Measurements from ENCODE around the gene ZNRF4.
"Not testable (repeated sequence)": the region's sequence is repeated elsewhere in the genome, so short reads cannot be mapped to it uniquely, and the experiment has no call there.

Gene ZNRF4

DNA sequence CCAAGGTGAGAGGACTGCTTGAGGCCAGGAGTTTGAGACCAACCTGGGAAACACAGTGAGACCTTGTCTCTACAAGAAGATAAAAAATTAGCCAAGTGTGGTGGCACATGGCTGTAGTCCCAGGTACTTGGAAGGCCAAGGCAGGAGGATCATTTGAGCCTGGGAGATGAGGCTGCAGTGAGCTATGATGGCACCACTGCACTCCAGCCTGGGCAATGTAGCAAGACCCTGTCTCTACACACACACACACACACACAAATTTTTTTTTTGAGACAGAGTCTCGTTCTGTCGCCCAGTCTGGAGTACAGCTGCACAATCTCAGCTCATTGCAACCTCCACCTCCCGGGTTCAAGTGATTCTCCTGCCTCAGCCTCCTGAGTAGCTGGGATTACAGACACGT lies 30.4 kb downstream of the ZNRF4 start:
- no CpG with 5 or more reads among the region's 4 CpGs for WGBS (ENCODE audit: insufficient coverage, insufficient read length)

DNA sequence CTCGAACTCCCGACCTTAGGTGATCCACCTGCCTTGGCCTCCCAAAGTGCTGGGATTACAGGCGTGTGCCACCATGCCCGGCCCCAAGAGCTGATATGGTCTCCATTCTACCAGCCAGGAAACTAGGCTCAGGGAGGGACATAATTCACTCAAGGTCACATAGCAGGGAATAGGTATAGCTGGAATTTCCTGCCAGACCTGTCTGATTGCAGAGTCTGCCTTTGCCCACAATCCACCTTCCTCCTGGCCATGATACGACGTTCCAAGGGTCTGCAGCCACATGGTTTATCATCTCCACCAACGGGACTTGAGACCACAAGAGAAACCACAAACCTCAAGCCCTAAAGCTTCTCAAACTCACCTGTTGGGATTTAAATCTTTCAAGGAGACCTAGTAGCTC lies 32.0 kb downstream of the ZNRF4 start:
- no peak overlapping the region for H3K4me3 ChIP-seq (ENCODE audit: low read length)
- no CpG with 5 or more reads among the region's 7 CpGs for WGBS (ENCODE audit: insufficient coverage, insufficient read length)
- H3K4me1 ChIP-seq (ENCODE audit: control insufficient read depth, insufficient read depth, low read length): no peaks in the 10 kb centered on the region
- no peak for DNase-seq (ENCODE audit: low read depth, low spot score)
- H3K27ac ChIP-seq (ENCODE audit: low read length): no peak overlapping the region
- no peaks in the 10 kb centered on the region for H3K9me3 ChIP-seq (ENCODE audit: control insufficient read depth, insufficient read depth, low read length)
- H3K27me3 ChIP-seq (ENCODE audit: control insufficient read depth, insufficient read depth, low read length): peaks cover 5% of the 10 kb centered on the region; the same call in 1 of the 2 replicates
- no peaks in the 10 kb centered on the region for H3K36me3 ChIP-seq (ENCODE audit: control insufficient read depth, insufficient read depth, low read length)

More for the DNA sequence above, 30.4 kb downstream of the ZNRF4 start:
- not testable (repeated sequence) for H3K4me1 ChIP-seq (ENCODE audit: control insufficient read depth, insufficient read depth, low read length); H3K27me3 ChIP-seq (ENCODE audit: control insufficient read depth, insufficient read depth, low read length); H3K36me3 ChIP-seq (ENCODE audit: control insufficient read depth, insufficient read depth, low read length); H3K4me3 ChIP-seq (ENCODE audit: low read length); H3K9me3 ChIP-seq (ENCODE audit: control insufficient read depth, insufficient read depth, low read length); H3K27ac ChIP-seq (ENCODE audit: low read length); DNase-seq (ENCODE audit: low read depth, low spot score)

DNA sequence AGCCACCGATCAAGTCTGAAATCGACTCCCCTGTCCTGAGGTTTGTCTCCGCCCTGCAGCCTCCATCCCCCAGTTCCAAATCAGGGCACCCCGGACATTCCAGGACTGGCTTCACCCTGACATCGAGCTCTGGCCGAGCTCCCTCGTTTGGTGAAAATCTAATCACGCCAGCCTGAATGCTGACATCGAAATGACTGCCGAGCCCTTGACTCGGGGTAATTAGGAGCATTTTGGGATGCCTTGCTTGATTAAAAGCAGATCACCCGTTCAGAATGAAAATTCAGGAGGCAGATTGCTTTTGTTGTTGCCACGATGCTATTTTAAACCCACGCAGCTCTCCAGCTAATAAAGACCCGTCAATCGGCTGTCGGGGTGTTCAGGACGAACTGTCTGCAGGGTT lies 34.3 kb downstream of the ZNRF4 start:
- no peak overlapping the region for H3K27ac ChIP-seq (ENCODE audit: low read length)
- peaks cover 5% of the 10 kb centered on the region; the same call in 1 of the 2 replicates for H3K27me3 ChIP-seq (ENCODE audit: control insufficient read depth, insufficient read depth, low read length)
- H3K4me3 ChIP-seq (ENCODE audit: low read length): no peak overlapping the region
- H3K36me3 ChIP-seq (ENCODE audit: control insufficient read depth, insufficient read depth, low read length): no peaks in the 10 kb centered on the region
- no peaks in the 10 kb centered on the region for H3K4me1 ChIP-seq (ENCODE audit: control insufficient read depth, insufficient read depth, low read length)
- WGBS (ENCODE audit: insufficient coverage, insufficient read length): no CpG with 5 or more reads among the region's 18 CpGs
- no peak for DNase-seq (ENCODE audit: low read depth, low spot score)
- no peaks in the 10 kb centered on the region for H3K9me3 ChIP-seq (ENCODE audit: control insufficient read depth, insufficient read depth, low read length)

DNA sequence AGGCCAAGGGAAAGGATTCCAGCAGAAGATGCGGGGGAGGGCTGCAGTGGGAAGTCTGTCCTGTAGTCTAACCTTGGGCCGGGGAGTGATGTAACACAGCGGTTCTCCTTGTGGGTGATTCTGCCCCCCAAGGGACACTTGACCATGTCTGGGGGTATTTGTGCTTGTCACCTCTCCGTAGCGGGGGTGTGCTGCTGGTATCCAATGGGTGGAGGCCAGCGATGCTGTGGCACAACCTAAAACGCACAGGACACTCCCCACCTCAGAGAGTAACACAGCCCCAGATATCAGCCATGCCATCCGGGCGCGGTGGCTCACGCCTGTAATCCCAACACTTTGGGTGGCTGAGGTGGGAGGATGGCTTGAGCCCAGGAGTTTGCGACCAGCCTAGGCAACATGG lies 36.3 kb downstream of the ZNRF4 start:
- H3K4me3 ChIP-seq (ENCODE audit: low read length): no peak overlapping the region
- peaks cover 15% of the 10 kb centered on the region for H3K27me3 ChIP-seq (ENCODE audit: control insufficient read depth, insufficient read depth, low read length)
- no CpG with 5 or more reads among the region's 12 CpGs for WGBS (ENCODE audit: insufficient coverage, insufficient read length)
- no peaks in the 10 kb centered on the region for H3K9me3 ChIP-seq (ENCODE audit: control insufficient read depth, insufficient read depth, low read length)
- DNase-seq (ENCODE audit: low read depth, low spot score): no peak
- no peaks in the 10 kb centered on the region for H3K36me3 ChIP-seq (ENCODE audit: control insufficient read depth, insufficient read depth, low read length)
- H3K4me1 ChIP-seq (ENCODE audit: control insufficient read depth, insufficient read depth, low read length): no peaks in the 10 kb centered on the region
- H3K27ac ChIP-seq (ENCODE audit: low read length): no peak overlapping the region

DNA sequence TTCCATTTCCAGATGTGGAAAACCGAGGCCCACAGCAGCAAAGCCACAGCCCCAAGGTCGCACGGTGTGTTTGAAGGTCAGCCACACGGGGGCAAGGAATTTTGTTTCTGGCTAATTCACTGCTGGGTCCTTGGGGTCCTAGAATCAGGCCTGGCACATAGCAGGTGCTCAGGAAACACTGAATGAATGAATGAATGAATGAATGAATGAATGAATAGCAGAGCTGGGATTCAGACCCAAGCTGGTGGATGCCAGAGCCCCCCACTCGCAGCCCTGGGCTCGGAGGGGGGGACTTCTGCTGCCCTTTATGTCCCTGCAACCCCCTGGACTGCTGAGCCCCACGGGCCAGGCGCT lies 37.0 kb downstream of the ZNRF4 start:
- no CpG with 5 or more reads among the region's 8 CpGs for WGBS (ENCODE audit: insufficient coverage, insufficient read length)
- H3K27me3 ChIP-seq (ENCODE audit: control insufficient read depth, insufficient read depth, low read length): peaks cover 17% of the 10 kb centered on the region
- no peak overlapping the region for H3K4me3 ChIP-seq (ENCODE audit: low read length)
- H3K4me1 ChIP-seq (ENCODE audit: control insufficient read depth, insufficient read depth, low read length): no peaks in the 10 kb centered on the region
- no peak for DNase-seq (ENCODE audit: low read depth, low spot score)
- H3K9me3 ChIP-seq (ENCODE audit: control insufficient read depth, insufficient read depth, low read length): no peaks in the 10 kb centered on the region
- H3K27ac ChIP-seq (ENCODE audit: low read length): no peak overlapping the region
- H3K36me3 ChIP-seq (ENCODE audit: control insufficient read depth, insufficient read depth, low read length): no peaks in the 10 kb centered on the region

DNA sequence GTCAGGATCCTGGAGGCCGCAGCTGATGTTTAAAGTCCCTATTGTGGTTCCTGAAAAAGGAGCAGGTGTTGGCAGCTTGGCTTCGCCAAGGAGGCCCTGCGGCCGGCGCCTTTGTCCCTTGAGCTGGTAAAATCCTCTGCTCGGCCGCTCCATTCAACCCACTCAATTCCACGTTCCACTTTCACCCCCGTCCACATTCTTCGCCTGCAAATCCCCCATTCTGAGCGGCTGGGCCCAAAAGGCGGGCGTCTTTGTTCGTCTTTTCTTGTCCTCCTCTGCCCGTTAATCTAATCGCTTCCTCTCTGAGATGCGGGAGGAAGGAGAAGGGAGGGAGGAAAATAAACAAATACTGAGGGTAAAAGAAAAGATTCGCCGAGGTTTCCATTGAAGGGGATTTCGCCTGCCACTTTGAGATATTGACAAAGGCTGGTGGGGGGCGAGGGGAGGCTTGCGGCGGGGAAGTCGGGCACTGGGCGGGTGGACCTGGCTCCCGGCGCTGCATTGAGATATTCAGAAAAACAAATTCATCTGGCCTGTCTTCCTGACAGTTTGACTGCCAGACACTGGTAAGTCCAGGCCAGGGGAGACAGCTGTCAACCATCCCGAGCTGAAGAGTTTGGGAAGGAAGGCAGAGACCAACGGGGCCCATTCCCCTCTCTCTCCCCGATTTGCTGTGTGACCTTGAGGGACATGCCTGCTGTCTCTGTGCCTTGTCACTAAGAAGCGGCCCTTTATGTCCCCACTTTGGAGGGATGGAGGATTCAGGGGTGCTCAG lies 37.6 kb downstream of the ZNRF4 start:
- no peaks in the 10 kb centered on the region for H3K9me3 ChIP-seq (ENCODE audit: control insufficient read depth, insufficient read depth, low read length)
- WGBS (ENCODE audit: insufficient coverage, insufficient read length): no CpG with 5 or more reads among the region's 31 CpGs
- H3K36me3 ChIP-seq (ENCODE audit: control insufficient read depth, insufficient read depth, low read length): no peaks in the 10 kb centered on the region
- no peaks in the 10 kb centered on the region for H3K4me1 ChIP-seq (ENCODE audit: control insufficient read depth, insufficient read depth, low read length)
- H3K27ac ChIP-seq (ENCODE audit: low read length): no peak overlapping the region
- no peak overlapping the region for H3K4me3 ChIP-seq (ENCODE audit: low read length)
- no peak for DNase-seq (ENCODE audit: low read depth, low spot score)
- H3K27me3 ChIP-seq (ENCODE audit: control insufficient read depth, insufficient read depth, low read length): peaks cover 23% of the 10 kb centered on the region

DNA sequence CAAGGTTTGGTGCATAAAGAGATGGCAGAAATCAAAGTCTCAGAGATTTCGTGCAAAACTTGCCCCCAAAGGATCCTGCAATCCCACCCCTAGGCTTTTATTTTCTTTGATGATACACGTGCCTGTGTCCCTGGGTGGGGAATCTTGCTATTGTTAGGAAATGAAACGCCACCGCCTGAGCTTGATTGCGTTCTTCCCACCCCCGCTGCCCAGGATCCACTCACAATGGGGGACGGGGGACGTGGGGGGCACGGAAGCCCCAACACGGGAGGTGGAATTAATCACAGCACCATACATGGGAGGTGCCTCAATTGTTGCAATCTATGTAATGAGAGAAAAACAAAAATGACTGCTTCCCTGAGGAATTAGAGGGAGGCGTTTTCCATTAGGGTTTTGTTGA lies 39.6 kb downstream of the ZNRF4 start:
- Histone ChIP-seq H3K4me3 (ENCODE audit: low read length) (no peak overlapping the region), H3K9me3 (ENCODE audit: control insufficient read depth, insufficient read depth, low read length) (no peaks in the 10 kb centered on the region), H3K4me1 (ENCODE audit: control insufficient read depth, insufficient read depth, low read length) (no peaks in the 10 kb centered on the region), H3K27me3 (ENCODE audit: control insufficient read depth, insufficient read depth, low read length) (peaks cover 29% of the 10 kb centered on the region), H3K27ac (ENCODE audit: low read length) (no peak overlapping the region), H3K36me3 (ENCODE audit: control insufficient read depth, insufficient read depth, low read length) (no peaks in the 10 kb centered on the region)
- no CpG with 5 or more reads among the region's 11 CpGs for WGBS (ENCODE audit: insufficient coverage, insufficient read length)
- DNase-seq (ENCODE audit: low read depth, low spot score): no peak

DNA sequence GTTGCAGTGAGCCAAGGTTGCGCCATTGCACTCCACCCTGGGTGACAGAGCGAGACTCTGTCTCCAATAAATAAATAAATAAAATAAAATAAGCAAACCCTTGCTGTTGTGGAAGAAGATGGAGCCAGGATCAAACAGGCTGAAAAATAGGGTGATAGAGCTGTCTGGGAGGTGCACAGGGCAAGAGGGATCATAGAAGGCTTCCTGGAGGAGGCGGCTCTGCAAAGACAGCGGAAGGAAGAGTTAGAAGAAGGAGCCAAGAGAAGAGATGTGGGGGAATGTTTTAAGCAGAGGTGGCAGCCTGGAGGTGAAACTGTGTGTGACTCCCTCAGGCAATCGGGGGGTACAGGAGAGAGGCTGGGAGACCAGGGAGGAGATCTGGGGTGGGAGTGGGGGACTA lies 40.6 kb downstream of the ZNRF4 start:
- H3K27ac ChIP-seq (ENCODE audit: low read length): no peak overlapping the region
- peaks cover 33% of the 10 kb centered on the region for H3K27me3 ChIP-seq (ENCODE audit: control insufficient read depth, insufficient read depth, low read length)
- H3K4me1 ChIP-seq (ENCODE audit: control insufficient read depth, insufficient read depth, low read length): no peaks in the 10 kb centered on the region
- no CpG with 5 or more reads among the region's 5 CpGs for WGBS (ENCODE audit: insufficient coverage, insufficient read length)
- H3K4me3 ChIP-seq (ENCODE audit: low read length): no peak overlapping the region
- H3K9me3 ChIP-seq (ENCODE audit: control insufficient read depth, insufficient read depth, low read length): no peaks in the 10 kb centered on the region
- DNase-seq (ENCODE audit: low read depth, low spot score): no peak
- H3K36me3 ChIP-seq (ENCODE audit: control insufficient read depth, insufficient read depth, low read length): no peaks in the 10 kb centered on the region

DNA sequence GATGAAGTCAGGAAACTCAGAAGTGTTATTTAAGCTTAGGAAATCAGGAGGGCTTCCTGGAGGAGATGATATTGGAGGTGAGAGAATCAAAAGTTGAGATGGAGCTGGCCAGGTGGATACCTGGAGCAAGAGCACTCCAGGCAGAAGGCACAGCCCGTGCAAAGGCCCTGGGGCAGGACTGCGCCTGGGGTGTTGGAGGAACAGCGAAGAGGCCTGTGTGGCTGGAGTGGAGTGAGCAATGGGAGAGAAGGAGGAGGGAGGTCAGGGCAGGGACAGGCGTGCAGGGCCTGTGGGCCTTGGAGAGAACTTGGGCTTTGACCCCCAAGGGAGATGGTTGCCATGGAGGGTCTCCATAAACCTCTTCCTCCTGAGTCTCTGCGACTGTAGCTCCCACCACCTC lies 42.1 kb downstream of the ZNRF4 start:
- no peak for DNase-seq (ENCODE audit: low read depth, low spot score)
- Histone ChIP-seq H3K4me3 (ENCODE audit: low read length) (no peak overlapping the region), H3K9me3 (ENCODE audit: control insufficient read depth, insufficient read depth, low read length) (no peaks in the 10 kb centered on the region), H3K27me3 (ENCODE audit: control insufficient read depth, insufficient read depth, low read length) (peaks cover 38% of the 10 kb centered on the region), H3K36me3 (ENCODE audit: control insufficient read depth, insufficient read depth, low read length) (no peaks in the 10 kb centered on the region), H3K4me1 (ENCODE audit: control insufficient read depth, insufficient read depth, low read length) (no peaks in the 10 kb centered on the region), H3K27ac (ENCODE audit: low read length) (no peak overlapping the region)
- no CpG with 5 or more reads among the region's 5 CpGs for WGBS (ENCODE audit: insufficient coverage, insufficient read length)

DNA sequence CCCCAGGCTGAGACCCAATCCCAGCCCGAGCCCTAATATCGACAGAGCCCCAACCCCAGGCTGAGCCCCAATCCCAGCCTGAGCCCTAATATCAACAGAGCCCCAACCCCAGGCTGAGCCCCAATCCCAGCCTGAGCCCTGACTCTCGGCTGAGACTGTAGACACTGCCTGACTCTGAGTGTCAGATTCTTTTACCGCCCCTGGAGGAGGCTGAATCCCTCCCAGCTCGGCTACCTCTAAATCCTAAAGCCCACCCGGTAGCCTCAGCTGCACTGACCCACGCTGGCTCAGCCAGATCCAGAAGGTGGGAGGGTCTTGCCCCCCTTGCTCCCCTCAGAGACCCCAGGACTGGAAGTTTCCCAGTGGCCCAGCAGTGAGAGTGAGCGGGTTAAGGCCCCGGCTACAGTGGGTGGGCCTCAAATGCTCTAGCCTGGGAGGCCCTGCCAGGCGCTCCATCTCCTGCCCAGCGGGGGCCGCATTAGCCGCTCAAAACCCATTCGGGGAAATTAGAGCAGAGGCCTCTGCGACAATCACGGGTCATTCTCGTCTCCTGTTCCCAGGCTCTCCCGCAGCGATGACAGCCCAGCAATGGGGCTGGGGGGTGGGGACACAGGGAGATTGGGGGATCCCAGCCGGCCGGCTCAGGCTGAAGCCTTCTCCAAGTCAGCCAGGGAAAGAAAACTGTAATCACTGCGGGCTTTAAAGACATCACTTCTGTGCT lies 43.8 kb downstream of the ZNRF4 start:
- H3K9me3 ChIP-seq (ENCODE audit: control insufficient read depth, insufficient read depth, low read length): no peaks in the 10 kb centered on the region; the same call in 1 of the 2 replicates
- H3K27ac ChIP-seq (ENCODE audit: low read length): no peak overlapping the region
- no peaks in the 10 kb centered on the region for H3K36me3 ChIP-seq (ENCODE audit: control insufficient read depth, insufficient read depth, low read length)
- no peak for DNase-seq (ENCODE audit: low read depth, low spot score)
- peaks cover 38% of the 10 kb centered on the region for H3K27me3 ChIP-seq (ENCODE audit: control insufficient read depth, insufficient read depth, low read length)
- H3K4me3 ChIP-seq (ENCODE audit: low read length): no peak overlapping the region
- H3K4me1 ChIP-seq (ENCODE audit: control insufficient read depth, insufficient read depth, low read length): no peaks in the 10 kb centered on the region
- WGBS (ENCODE audit: insufficient coverage, insufficient read length): no CpG with 5 or more reads among the region's 22 CpGs

Measured in iPS DF 6.9 (cell line).